KOPT-K1 (cell line): Measurements from ENCODE around the gene EXOC5.

Source experiments
- H3K27ac ChIP-seq: fragments of 200-600 bp; sonication (generic); 2 replicates; pipeline ENCODE4 v1.5.1; 2016; ENCODE audit warnings: antibody characterized with exemption, mild to moderate bottlenecking, low read depth, low read length; ENCODE audit not compliant: poor library complexity, severe bottlenecking
- H3K36me3 ChIP-seq: fragments of 200-600 bp; sonication (generic); 2 replicates; pipeline ENCODE4 v1.5.1; 2017; ENCODE audit warnings: antibody characterized with exemption, mild to moderate bottlenecking, low read length, moderate library complexity; ENCODE audit not compliant: insufficient read depth
- H3K9me3 ChIP-seq: fragments of 200-600 bp; sonication (generic); 2 replicates; pipeline ENCODE4 v1.5.1; 2017; ENCODE audit warnings: antibody characterized with exemption, low read length, mild to moderate bottlenecking; ENCODE audit not compliant: insufficient read depth, poor library complexity, severe bottlenecking

EXOC5 gene, protein sequence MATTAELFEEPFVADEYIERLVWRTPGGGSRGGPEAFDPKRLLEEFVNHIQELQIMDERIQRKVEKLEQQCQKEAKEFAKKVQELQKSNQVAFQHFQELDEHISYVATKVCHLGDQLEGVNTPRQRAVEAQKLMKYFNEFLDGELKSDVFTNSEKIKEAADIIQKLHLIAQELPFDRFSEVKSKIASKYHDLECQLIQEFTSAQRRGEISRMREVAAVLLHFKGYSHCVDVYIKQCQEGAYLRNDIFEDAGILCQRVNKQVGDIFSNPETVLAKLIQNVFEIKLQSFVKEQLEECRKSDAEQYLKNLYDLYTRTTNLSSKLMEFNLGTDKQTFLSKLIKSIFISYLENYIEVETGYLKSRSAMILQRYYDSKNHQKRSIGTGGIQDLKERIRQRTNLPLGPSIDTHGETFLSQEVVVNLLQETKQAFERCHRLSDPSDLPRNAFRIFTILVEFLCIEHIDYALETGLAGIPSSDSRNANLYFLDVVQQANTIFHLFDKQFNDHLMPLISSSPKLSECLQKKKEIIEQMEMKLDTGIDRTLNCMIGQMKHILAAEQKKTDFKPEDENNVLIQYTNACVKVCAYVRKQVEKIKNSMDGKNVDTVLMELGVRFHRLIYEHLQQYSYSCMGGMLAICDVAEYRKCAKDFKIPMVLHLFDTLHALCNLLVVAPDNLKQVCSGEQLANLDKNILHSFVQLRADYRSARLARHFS

DNA sequence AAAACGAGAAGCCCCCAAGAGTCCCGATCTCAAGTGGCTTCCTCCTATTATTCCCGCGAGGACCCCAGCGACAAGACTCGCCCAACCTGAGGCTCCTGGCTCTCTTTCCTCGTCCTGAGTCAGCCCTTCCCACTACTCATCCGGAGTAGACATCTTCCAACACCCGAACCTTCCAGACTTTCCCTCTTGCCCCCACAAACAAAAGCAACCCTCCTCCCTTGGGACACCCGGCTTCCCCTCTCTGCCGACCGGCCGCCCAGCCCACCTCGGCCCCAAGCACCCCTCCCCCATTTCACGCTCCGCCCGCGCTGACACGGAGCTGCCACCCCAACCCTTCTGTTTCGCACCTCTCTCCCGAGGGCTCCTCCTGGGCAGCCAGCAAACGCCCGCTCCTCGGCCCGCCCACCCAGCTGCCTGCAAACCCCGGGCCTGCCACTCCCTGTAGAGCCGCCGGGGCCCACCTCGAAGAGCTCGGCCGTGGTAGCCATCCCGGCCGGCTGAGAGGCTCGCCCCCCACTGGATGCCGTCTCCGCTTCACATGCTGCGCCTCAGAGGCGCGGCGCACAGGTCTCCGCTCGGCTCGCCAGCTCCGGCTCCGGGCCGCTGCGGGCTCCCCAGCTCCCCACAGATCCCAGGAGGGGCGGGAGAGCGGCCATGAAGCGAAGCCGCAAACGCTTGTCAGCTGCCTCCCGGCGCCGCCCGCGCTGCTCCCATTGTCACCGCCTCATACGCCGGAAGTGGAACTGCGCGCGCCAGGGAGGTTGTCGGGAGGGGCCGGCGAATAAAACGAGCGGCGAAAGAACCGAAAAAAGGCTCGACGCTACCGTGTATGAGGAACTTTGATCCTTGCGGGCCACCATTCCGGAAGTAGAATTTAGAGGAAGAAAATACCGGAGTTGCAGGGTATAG lies at the start of gene EXOC5, which contains the start of gene AP5M1:
TSS of gene EXOC5 (minus strand) at position 745 of the 909 bp plus-strand sequence. CDS start at position 488, 257 bp downstream.
TSS of gene AP5M1 (plus strand) at position 811 of the 909 bp plus-strand sequence. CDS start 344 bp downstream, outside the sequence.
- Histone ChIP-seq H3K9me3 (no peaks in the 10 kb centered on the region), H3K27ac (peak within 1 kb of the TSS; percentile 79), H3K36me3 (peaks cover 9% of the 10 kb centered on the region)

- Histone ChIP-seq H3K27ac (no peak overlapping the region), H3K9me3 (no peaks in the 10 kb centered on the region), H3K36me3 (no peaks in the 10 kb centered on the region)
Measured at GRCh38 chr14:57317248-57317833, 48.6 kb upstream of the EXOC5 start.

GRCh38 chr14:57314396-57315089 lies 45.8 kb upstream of the EXOC5 start:
- H3K9me3 ChIP-seq: no peaks in the 10 kb centered on the region
- H3K27ac ChIP-seq: no peak overlapping the region
- H3K36me3 ChIP-seq: no peaks in the 10 kb centered on the region

DNA sequence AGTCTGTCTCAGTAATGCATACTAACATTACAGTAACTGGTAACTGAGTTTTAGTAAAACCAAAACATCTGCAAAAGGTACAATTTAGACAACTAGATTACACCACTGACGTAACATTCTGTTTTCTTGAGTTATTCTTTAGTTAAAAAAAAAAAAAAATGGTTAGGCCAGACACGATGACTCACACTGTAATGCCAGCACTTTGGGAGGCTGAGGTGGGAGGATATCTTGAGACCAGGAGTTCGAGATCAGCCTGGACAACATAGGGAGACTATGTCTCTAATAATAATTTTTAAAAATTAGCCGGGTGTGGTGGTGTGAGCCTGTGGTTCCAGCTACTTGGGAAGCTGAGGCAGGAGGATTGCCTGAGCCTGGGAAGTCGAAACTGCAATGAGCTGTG lies 34.2 kb upstream of the EXOC5 start:
- Histone ChIP-seq H3K27ac (no peak overlapping the region), H3K36me3 (no peaks in the 10 kb centered on the region), H3K9me3 (no peaks in the 10 kb centered on the region)

DNA sequence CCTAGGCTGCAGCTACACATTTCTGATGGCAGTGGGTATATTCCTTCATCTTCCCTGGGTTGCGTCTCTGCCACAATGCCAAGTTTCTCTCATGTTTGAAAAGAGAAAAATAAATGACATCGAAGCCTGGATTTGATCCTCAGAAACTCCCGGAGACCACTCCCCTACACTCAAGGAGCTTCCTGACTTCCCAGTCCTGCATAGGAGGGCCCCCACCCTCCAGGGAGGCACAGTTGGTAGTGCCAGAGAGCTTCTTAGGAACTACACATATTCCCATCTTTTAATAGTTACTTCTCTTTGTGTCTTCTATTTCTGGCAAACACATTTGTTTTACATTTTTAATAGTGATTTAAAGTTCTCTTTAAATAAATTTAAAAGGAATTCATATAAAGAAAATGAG lies 30.8 kb upstream of the EXOC5 start:
- no peak overlapping the region for H3K27ac ChIP-seq
- H3K9me3 ChIP-seq: no peaks in the 10 kb centered on the region
- H3K36me3 ChIP-seq: peaks cover 5% of the 10 kb centered on the region; the same call in 1 of the 2 replicates

- Histone ChIP-seq H3K27ac (no peak overlapping the region), H3K9me3 (no peaks in the 10 kb centered on the region), H3K36me3 (peaks cover 5% of the 10 kb centered on the region; the same call in 1 of the 2 replicates)
Measured at GRCh38 chr14:57297852-57298251, 29.1 kb upstream of the EXOC5 start.

DNA sequence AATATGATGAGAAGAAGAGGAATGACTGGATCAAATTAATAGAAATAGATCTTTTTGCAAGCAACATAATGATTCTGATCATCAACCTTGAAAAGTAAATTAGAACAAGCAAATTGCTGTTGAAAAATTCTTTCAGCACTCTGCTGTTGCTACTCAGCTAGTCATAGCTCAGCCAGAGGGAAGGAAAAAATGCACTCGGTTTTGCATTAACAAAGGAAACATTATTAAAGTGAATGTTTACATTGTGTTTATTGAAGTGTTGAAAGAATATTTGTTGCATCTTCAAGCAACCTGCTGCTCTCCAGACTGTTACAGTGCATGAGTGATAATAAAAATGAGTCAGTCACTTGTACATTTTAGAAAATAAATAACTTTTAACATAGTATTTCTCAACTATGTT lies 26.5 kb upstream of the EXOC5 start:
- Histone ChIP-seq H3K36me3 (peaks cover 27% of the 10 kb centered on the region), H3K27ac (no peak overlapping the region), H3K9me3 (no peaks in the 10 kb centered on the region)

DNA sequence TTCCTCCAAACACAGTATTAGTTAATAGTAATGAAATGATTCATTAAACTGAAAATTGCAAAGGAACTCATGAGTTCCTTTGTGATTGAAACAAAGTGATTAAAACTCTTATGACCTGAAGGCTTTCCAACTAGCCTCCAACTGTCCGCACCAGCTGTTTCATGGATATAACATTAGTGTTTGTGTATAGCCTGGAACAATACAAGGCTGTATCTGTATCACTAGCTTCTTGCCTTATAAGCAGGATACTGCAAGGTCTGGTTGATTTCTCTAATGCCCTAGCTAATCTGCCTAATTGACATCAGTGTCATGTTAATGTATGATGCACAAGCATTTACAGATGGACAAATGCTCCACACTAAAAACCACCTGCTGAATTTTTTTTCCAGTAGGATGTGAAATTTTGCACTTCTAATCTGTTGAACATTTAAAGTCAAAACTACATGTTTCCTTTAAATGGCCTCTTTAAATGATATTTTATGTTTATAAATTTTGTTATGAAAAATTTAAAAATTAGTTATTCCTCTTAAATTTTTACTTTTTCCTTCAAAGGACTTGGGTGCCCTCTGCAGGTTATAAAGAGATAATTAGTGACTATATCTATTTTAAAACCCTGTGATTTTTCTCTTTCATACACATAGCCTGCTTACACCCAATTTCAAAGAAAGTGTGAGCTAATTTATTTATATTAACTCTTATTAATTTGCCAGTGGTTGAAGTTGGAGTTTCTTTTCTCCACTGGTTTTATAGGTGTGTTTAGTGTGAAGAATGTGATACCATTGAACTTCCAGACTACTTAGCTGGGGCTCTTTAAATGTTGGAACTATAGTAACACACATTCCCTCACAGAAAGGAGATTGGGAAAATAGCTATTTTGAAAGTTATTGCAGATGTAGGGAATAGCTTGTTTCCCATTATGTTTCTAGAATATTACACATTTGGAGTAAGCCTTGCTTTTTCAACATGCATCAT lies 25.4 kb upstream of the EXOC5 start:
- H3K27ac ChIP-seq: no peak overlapping the region
- H3K36me3 ChIP-seq: peaks cover 38% of the 10 kb centered on the region
- H3K9me3 ChIP-seq: no peaks in the 10 kb centered on the region

GRCh38 chr14:57291692-57292647 lies 23.3 kb upstream of the EXOC5 start:
- no peaks in the 10 kb centered on the region for H3K9me3 ChIP-seq
- peaks cover 55% of the 10 kb centered on the region for H3K36me3 ChIP-seq
- no peak overlapping the region for H3K27ac ChIP-seq

DNA sequence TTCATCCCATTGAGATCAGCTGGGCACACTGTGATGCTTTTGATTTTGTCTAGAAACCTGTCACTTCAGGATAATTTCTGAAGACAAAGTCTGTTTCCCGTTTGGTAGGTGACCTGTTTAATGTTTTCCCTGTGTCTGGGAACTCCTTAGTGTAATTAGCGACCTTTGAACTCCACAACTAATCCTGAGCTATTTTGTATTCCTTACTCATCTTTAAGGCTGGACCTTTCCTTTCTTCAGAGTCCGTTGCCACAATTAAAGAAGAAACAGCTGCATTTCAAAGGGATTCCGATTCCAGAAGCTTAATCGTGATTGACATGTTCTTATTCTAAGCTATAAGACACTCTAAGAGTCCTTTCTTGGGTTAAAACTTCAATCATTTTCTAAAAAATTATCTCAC lies 22.0 kb upstream of the EXOC5 start:
- H3K9me3 ChIP-seq: no peaks in the 10 kb centered on the region
- H3K36me3 ChIP-seq: peaks cover 68% of the 10 kb centered on the region
- H3K27ac ChIP-seq: no peak overlapping the region

DNA sequence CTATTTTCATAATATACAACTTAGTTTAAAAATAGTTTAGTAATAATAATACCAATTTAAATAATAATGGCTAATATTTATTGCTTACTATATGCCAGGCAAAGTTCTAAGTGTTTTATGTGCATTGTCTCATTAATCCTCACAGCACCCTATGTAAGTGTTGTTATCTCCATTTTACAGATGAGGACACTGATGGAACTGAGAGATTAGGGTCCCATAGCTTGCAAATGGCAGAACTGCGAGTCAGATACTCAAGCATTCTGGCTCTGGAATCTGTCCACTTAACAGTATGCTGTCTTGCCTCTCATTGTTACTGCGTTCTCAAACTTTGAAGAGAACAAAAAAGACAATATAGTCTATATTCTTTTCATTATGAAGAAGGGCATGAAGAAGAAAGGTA lies 19.0 kb upstream of the EXOC5 start:
- no peaks in the 10 kb centered on the region for H3K9me3 ChIP-seq
- peaks cover 92% of the 10 kb centered on the region for H3K36me3 ChIP-seq
- H3K27ac ChIP-seq: no peak overlapping the region

GRCh38 chr14:57277062-57277461 lies 8.4 kb upstream of the EXOC5 start:
- no peak overlapping the region for H3K27ac ChIP-seq
- no peaks in the 10 kb centered on the region for H3K9me3 ChIP-seq
- H3K36me3 ChIP-seq: peaks cover 87% of the 10 kb centered on the region
